ENCODE measurements around the gene S100A6. TPM values are rescaled to one million over a fixed set of nuclear protein-coding genes. Genes with fewer than 3 reads are reported as not detected.

The S100A6 gene
- polyA plus RNA-seq, 1 donor from 2014 or later: not detected

DNA sequence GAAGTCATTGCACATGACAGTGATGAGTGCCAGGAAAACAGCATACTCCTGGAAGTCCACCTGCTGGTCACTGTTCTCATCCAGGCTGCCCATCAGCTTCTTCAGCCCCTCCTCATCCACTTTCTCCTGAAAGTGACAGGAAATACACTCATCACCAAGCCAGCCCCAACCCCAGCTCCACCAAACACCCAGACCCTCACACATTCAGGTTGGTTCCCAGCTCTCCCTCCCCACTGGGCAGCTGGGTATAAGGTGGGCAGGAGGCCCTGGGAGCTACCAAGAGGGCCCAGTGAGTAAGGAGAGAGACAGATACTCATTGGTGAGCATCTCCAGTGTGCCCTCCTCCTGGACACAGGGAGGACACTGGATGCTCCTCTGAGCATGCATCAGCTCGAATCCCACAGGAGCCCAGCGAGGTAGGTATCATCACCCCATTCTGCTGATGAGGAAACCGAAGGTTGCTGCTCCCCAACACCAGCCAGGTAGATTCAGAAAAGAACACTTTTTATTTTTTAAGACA is 25.7 kb upstream of the S100A6 start:
- Histone ChIP-seq H3K36me3 (ENCODE audit: insufficient read depth, low read length) (no peaks in the 10 kb centered on the region), H3K27me3 (ENCODE audit: insufficient read depth, low read depth, low read length) (no peaks in the 10 kb centered on the region), H3K4me2 (ENCODE audit: low read length) (no peak overlapping the region), H2AFZ (ENCODE audit: low read depth, low read length) (no peak overlapping the region), H4K20me1 (ENCODE audit: insufficient read depth) (no peaks in the 10 kb centered on the region), H3K79me2 (replicated peaks; ENCODE audit: insufficient read depth, low read length) (no peaks in the 10 kb centered on the region), H3K4me3 (ENCODE audit: low read length) (no peak overlapping the region), H3K27ac (ENCODE audit: low read length) (no peak overlapping the region), H3K9ac (ENCODE audit: low read length) (no peak overlapping the region), H3F3A (ENCODE audit: insufficient read depth, low read length, poor library complexity, severe bottlenecking) (no peaks in the 10 kb centered on the region), H3K9me3 (ENCODE audit: low read length) (no peaks in the 10 kb centered on the region), H3K9me2 (ENCODE audit: insufficient read depth, low read length) (no peaks in the 10 kb centered on the region)
- TF ChIP-seq, protein P1, sequence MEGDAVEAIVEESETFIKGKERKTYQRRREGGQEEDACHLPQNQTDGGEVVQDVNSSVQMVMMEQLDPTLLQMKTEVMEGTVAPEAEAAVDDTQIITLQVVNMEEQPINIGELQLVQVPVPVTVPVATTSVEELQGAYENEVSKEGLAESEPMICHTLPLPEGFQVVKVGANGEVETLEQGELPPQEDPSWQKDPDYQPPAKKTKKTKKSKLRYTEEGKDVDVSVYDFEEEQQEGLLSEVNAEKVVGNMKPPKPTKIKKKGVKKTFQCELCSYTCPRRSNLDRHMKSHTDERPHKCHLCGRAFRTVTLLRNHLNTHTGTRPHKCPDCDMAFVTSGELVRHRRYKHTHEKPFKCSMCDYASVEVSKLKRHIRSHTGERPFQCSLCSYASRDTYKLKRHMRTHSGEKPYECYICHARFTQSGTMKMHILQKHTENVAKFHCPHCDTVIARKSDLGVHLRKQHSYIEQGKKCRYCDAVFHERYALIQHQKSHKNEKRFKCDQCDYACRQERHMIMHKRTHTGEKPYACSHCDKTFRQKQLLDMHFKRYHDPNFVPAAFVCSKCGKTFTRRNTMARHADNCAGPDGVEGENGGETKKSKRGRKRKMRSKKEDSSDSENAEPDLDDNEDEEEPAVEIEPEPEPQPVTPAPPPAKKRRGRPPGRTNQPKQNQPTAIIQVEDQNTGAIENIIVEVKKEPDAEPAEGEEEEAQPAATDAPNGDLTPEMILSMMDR (IDR thresholded peaks at IDR 0.05; ENCODE audit: poor library complexity, severe bottlenecking): no peak
- TF ChIP-seq SMC3 (conservative IDR thresholded peaks at IDR 0.05; ENCODE audit: poor library complexity): no peak
- TF ChIP-seq EP300 (conservative IDR thresholded peaks at IDR 0.05; ENCODE audit: poor library complexity, severe bottlenecking): no peak
- TF ChIP-seq EZH2 (IDR thresholded peaks at IDR 0.05; ENCODE audit: borderline replicate concordance, insufficient read depth, low read length, poor library complexity, severe bottlenecking): no peak
- no peak for TF ChIP-seq RAD21 (conservative IDR thresholded peaks at IDR 0.05)
- no peak for TF ChIP-seq POLR2AphosphoS5 (IDR thresholded peaks at IDR 0.05)
- no peak for TF ChIP-seq MXI1 (conservative IDR thresholded peaks at IDR 0.05; ENCODE audit: poor library complexity, severe bottlenecking)
- TF ChIP-seq TAF1 (IDR thresholded peaks at IDR 0.05; ENCODE audit: low read depth): no peak
- TF ChIP-seq, protein P2, sequence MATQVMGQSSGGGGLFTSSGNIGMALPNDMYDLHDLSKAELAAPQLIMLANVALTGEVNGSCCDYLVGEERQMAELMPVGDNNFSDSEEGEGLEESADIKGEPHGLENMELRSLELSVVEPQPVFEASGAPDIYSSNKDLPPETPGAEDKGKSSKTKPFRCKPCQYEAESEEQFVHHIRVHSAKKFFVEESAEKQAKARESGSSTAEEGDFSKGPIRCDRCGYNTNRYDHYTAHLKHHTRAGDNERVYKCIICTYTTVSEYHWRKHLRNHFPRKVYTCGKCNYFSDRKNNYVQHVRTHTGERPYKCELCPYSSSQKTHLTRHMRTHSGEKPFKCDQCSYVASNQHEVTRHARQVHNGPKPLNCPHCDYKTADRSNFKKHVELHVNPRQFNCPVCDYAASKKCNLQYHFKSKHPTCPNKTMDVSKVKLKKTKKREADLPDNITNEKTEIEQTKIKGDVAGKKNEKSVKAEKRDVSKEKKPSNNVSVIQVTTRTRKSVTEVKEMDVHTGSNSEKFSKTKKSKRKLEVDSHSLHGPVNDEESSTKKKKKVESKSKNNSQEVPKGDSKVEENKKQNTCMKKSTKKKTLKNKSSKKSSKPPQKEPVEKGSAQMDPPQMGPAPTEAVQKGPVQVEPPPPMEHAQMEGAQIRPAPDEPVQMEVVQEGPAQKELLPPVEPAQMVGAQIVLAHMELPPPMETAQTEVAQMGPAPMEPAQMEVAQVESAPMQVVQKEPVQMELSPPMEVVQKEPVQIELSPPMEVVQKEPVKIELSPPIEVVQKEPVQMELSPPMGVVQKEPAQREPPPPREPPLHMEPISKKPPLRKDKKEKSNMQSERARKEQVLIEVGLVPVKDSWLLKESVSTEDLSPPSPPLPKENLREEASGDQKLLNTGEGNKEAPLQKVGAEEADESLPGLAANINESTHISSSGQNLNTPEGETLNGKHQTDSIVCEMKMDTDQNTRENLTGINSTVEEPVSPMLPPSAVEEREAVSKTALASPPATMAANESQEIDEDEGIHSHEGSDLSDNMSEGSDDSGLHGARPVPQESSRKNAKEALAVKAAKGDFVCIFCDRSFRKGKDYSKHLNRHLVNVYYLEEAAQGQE (IDR thresholded peaks at IDR 0.05; ENCODE audit: borderline replicate concordance): no peak

GRCh38 chr1:153560771-153561465 is 25.1 kb upstream of the S100A6 start:
- H3K79me2 ChIP-seq (replicated peaks; ENCODE audit: insufficient read depth, low read length): no peaks in the 10 kb centered on the region
- no peak overlapping the region for H3K9ac ChIP-seq (ENCODE audit: low read length)
- no peak overlapping the region for H3K4me2 ChIP-seq (ENCODE audit: low read length)
- H3F3A ChIP-seq (ENCODE audit: insufficient read depth, low read length, poor library complexity, severe bottlenecking): no peaks in the 10 kb centered on the region
- H2AFZ ChIP-seq (ENCODE audit: low read depth, low read length): no peak overlapping the region
- H3K9me3 ChIP-seq (ENCODE audit: low read length): no peaks in the 10 kb centered on the region
- no peaks in the 10 kb centered on the region for H3K36me3 ChIP-seq (ENCODE audit: insufficient read depth, low read length)
- no peak for TF ChIP-seq POLR2AphosphoS5 (IDR thresholded peaks at IDR 0.05)
- TF ChIP-seq TAF1 (IDR thresholded peaks at IDR 0.05; ENCODE audit: low read depth): no peak
- no peak for TF ChIP-seq SMC3 (conservative IDR thresholded peaks at IDR 0.05; ENCODE audit: poor library complexity)
- H3K27me3 ChIP-seq (ENCODE audit: insufficient read depth, low read depth, low read length): no peaks in the 10 kb centered on the region
- H3K4me3 ChIP-seq (ENCODE audit: low read length): no peak overlapping the region
- no peaks in the 10 kb centered on the region for H3K9me2 ChIP-seq (ENCODE audit: insufficient read depth, low read length)
- H3K27ac ChIP-seq (ENCODE audit: low read length): no peak overlapping the region
- no peaks in the 10 kb centered on the region for H4K20me1 ChIP-seq (ENCODE audit: insufficient read depth)

Measured in neural cell (in vitro differentiated cells).